NCI-H226 (cell line): ENCODE data around the gene CUX1.
"Not testable (repeated sequence)": the region's sequence is repeated elsewhere in the genome, so short reads cannot be mapped to it uniquely, and the experiment has no call there.

Experiments used
- DNase-seq: peaks from one replicate; pipeline ENCODE4 v3.0.0-alpha.2; 2015

Gene CUX1

DNA sequence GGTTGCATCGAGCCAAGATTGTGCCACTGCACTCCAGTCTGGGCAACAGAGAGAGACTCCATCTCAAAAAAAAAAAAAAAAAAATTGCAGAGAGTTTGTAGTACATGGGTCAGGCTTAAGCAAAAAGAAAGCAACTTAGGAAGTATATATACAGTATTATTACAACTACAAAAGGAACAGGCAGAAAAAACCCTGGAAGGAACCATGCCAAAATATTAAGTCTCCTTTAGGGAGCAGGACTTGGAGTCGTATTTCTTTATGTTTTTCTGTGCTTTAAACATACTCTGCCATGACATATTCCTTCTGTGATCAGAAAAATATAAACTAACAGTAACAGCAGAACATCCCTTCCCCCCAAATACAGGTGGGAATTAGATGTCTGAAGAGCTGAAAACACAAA, 144.4 kb downstream of the CUX1 start:
- DNase-seq: no peak

DNA sequence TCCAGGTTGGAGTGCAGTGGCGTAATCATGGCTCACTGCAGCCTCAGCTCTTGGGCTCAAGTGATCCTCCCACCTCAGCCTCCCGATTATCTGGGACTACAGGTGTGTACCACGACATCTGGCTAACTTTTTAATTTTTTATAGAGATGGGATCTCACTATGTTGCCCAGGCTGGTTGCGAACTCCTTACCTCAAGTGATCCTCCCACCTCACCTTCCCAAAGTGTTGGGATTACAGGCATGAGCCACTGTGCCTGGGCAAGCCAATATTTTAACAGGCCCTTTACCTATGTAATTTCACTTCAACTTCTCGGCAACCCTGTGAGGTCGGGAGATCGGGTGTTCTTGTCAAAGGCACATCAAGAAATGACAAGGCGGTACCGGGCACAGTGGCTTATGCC, 146.3 kb downstream of the CUX1 start:
- DNase-seq: no peak

DNA sequence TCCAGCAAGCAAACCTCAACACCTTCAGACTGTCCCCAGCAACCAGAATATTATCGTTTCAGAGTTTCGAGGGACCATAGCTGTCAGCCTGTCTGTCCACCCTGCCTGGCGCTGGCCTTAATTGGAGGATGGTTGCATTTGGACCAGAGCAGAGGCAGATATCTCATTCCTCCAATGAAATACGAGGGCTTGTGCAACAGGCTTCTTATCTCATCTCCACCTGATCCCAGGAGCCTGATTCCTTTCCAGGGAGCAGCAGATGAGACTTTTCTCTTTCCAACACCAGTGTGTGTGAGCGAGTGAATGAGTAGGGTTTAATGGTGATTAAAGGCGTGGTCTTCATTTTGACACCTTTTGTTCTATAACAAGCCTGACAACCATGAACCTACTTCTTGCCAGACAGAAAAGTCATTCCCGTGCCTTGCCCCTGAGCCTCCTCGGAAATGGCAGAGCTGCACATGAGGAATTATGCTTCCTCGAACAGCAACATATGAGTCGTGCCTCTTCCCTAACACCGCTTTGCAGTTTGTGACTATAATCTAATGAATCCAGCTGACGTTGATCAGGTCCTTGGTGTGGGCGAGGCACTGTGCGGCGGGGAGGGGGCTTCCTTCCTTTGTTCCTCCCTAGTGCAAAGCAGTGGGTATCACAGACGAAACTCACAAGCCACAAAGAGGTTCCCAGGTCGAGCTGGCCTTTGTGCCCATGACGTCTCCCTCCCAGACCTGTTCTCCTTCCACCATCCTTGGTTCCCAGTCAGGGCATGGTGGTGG, 147.4 kb downstream of the CUX1 start:
- no peak for DNase-seq

DNA sequence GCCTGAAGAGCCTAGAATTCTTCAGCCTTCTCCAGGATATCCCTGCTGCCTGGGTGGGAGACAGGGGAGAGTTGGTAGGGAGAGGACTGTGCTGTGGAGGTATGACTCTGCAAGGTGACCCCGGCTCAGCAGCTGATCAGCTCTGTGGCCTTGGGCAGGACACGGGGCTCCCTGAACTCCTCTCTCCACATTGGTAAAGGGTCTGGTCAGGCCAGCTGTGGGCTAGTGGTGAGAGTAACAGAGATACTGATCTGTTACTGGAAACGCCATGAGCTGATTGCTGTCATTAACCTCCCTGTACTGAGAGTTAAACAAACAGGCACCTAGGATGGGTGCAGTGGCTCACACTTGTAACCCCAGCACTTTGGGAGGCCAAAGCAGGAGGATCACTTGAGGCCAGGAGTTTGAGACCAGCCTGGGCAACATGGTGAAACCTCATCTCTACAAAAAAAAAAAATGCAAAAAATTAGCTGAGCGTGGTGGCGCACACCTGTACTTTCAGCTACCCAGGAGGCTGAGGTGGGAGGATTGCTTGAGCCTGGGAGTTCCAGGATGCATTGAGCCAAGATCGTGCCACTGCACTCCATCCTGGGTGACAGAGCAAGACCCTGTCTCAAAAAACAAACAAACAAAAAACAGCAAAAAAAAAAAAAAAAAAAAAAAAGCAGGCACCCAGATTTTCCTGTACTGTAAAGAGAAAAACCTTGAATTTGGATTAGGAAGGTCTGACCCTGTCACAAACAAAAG, 151.5 kb downstream of the CUX1 start:
- no peak for DNase-seq

DNA sequence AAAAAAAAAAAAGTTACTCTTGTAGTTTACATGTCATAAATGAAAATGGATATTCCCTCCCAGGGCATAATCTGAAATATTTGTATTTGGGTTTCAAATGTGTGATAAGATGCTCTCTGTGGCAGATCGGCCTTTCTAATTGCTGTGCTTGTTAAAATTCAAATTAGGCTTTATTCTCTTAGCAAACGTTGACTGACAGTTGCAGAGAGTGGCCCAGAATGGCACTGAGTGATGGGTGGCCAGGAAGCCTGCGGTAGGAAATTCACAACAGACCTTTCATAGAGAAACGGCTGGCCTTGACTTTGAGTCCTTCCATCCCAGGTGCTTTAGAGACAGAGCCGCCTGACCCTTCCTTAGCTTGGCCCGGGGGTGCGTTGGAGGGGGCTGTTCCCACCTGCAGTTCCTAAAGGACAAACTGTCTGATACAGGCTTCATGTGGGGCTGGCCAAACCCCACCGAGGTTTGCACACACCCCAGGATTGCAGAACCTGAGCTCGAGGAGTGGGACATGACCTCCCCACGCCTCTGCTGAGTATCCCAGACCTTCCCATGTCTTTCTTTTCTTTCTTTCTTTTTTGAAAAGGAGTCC, 152.7 kb downstream of the CUX1 start:
- DNase-seq: no peak

DNA sequence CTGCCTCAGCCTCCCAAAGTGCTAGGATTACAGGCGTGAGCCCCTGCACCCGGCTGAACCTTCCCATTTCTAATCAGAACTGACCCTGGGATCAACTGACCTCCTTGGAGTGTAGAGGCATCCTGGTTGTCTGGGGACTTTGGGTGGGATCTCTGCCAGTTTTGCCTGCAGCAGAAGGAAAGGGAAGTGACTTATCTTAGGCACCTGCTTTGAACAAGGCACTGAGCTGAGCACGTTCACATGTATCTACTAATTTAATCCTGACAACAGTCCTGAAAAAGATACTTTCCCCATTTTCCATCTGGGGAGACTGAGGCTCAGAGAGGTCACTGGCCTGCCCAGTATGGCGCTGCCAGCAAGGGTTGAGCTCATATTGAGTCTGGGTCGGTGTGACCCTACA, 153.4 kb downstream of the CUX1 start:
- no peak for DNase-seq

DNA sequence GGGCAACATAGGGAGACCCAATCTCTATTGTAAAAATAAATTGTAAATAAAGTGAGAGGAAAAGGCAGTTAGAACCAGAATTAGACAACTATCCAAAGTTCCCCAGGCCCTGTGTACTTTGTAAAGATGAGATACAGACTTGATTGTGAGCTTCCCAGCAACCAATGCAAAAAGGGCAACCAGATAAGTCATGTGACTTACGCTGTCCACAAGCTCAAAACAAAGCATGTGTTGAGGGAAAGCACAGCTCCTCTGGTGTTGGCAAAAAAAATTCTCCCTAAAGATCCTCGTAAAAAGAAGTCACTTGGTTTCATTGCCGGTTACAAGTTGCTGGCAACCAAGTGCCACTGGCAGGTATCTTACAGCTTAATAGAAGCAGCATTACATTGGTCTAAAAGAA, 154.0 kb downstream of the CUX1 start:
- no peak for DNase-seq

DNA sequence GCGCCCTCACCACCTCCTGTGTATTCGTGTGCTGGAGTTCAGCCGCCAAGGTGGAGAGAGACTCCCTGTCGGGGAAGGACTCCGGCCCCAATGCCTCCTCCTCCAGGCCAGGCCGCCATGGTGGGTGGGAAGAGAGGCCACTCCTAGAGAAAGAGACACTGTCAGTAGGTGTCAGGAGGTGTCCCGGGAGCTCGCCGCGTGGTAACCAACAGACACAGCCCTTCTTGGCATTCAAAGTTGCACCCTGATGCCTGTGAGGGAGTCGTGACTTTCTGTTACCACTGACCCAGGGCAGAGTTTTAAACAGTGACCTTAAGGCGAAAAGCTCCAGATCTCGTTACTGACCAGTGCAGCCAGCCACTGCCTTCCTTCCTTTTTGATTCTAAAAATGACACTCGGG, 155.2 kb downstream of the CUX1 start:
- no peak for DNase-seq

DNA sequence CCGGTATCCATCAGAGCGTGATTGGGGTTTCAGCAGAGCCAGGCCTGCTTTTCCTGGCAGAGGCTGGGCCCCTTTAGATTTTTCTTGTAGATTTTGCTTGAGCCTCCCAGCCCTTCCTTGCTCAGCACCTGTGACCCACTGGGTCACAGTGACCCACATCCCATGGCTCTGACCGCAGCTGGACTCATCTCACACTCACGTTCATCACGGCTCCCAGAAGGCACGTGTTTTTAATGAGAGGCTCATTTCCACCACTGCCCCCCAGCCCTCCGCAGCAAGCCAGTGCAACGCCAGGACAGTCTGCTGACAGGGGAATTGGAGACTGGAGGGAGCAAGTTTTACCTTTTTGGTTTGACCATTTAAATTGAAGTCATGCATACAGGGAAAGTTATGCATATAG, 155.7 kb downstream of the CUX1 start:
- no peak for DNase-seq

DNA sequence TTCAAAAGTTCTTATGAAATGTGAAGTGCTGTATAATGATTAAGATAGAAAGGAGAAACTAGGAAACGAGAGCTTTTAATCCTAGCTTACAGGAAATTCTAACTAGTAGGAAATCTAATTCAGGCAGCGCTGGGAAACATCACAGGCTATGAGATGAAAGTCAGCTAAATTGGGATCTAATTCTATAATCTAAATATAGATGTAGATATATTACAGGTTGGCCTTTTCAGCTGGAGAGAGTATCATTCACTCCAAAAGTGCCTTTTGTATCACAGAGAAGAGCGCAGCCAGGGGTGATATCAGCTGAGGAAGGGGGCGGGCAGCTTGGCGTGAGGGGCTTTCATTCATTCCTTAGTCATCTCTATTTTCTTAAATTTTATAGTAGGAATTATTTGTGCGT, 157.0 kb downstream of the CUX1 start:
- DNase-seq: no peak

DNA sequence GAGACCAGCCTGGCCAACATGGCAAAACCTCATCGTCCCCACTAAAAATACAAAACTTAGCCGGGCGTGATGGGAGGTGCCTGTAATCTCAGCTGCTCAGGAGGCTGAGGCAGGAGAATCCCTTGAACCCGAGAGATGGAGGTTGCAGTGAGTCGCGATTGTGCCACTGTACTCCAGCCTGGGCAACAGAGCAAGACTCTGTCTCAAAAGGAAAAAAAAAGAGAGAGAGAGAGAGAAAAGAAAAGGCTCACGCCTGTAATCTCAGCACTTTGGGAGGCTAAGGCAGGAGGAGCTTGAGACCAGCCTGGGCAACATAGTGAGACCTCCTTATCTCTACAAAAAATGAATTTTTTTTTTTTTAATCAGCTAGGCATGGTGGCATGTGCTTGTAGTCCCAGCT, 157.6 kb downstream of the CUX1 start:
- no peak for DNase-seq

DNA sequence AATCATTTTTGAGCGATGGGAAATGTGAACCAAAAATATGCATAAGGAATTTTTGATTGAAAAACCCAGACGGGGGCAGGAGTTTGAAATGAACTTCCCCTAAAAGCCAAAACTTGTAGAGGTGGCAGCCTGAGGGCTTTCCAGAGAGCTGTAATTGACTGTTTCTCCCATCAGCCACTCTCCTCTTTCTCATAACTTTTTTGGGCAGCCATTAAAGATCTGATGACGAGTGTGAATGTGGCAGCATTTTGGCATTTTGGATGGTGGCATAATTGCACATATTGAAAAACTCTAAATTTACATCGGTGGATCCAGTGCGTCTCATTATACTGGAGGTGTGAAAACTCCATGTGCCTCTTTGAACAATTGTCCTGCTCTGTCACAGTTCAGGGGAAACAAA, 159.0 kb downstream of the CUX1 start:
- DNase-seq: no peak

DNA sequence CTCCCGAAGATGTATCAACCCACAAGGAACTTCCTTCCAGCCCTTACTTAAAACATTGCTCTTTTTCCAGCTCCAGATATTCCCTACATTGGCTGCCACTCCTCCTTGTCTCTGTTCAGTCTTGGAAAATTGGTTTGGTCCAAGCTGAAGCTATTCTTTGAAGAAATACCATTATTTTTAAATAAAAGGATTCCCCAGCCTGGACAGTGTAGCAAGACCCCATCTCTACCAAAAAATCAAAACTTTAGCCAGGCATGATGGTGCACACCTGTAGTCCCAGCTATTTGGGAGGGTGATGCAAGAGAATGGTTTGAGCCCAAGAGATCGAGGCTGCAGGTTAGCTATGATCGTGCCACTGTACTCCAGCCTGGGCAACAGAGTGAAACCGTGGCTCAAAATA, 159.8 kb downstream of the CUX1 start:
- no peak for DNase-seq

DNA sequence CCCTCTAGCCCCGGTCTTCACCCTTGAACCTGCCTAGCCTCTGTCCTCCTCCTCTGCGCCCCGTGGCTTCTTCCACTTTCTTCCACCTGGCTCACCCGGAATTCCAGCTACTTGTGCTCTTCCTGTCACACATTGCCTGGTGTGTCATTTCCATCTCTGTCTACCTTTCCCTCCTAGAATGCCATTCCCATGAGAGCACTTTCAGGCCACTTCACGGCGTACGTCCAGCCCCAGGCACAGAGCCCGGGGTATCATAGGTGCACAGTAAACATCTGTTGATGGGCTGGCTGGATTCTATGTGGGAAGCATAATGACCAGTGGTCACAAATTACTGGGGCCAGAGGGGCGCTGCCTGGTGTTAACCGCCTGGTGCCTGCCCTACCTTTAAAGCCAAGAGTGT, 161.3 kb downstream of the CUX1 start:
- DNase-seq: no peak

DNA sequence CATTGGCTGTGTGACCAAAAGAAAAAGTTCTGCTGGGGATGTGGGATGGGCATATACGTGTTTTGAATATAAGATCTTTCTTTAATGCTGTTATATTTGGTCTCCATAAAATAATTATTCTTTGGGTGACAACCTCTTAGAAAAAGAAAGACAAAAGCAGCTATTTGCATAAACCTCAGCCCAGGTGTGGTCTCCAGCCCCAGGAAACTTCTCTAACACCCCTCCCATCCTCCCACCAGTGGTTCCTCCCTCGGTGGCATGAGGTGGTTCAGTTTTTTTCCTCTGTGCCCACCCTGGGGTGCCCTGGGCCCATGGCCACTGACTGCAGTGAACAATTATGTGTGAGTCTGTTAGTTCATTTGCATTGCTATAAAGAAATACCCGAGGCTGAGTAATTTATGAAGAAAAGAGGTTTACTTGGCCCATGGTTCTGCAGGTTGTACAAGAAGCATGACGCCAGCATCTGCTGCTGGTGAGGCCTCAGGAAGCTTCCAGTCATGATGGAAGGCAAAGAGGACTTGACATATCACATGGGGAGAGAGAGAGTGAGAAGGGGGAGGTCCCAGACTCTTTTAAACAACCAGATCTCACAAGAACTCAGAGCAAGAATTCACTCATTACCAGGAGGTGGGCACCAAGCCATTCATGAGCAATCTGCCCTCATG, 165.9 kb downstream of the CUX1 start:
- DNase-seq: no peak

DNA sequence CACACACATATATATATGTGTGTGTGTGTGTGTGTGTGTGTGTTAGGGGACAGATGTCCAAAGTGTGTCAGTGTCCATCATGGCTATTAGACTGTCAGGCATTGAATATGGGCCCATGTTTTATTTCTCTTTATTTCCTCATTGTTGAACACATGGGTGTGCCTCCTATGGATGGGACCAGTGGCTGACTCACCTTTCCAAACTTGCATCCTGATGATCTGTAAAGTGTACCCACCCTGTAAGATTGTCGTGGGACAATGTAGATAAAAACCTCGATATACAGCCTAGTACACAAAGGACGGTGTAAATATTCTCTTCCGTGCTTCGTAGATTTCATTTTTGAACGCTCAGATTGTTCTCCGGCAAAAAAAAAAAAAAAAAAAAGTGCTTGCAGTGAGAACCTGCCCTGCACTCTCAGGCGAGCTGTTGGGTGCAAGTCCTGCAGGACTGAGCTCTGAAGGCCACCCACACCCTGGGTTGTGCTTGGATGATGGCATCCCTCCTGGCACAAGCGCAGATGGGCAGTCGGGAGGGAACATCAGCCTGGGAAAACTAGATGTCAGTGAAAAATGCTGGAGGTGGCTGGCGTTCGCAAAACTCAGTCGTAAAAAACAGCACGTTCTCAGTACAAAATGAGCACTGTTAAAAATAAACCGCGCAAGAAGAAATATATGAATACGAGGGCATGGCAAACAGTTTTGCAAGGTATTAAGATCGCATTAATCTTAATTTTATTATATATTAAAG, 166.9 kb downstream of the CUX1 start:
- DNase-seq: no peak

DNA sequence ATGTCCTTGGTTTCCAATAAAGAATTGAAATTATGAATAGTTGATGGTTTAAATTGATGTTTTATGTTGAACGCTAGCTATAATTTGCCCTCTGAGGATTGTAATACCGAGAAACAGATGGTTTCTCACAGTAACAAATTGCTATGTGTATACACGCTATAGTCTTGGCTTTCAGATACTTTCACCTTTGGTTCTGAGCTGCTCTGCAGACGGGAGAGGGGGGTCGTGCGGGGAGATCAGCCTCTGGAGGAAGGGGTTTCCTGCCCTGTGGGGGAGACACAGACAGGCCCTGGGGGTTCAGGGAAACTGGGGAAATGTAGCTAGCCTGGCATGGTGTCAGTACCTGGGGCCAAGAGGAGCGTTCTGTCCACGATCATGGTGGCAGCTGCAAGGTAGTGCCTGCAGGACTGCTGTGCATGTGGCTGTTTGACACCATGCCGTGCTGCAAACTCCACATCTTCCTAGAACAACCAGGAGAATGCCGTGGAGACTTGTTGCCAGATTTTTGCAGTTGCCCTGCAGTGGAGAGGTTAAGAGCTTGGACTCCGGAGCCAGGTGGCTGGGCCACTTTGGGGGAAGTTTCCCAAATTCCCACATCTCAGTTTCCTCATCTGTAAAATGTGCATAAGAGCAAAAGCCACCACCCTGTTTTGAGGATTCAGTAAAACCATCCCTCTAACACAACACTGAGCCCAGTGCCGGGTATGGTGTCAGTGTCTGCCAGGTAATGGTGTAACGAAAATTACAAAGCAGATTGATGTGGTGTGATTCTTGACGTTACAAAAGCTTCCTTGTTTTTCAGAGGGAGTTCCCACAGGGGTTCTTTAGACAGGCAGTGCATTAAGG, 167.9 kb downstream of the CUX1 start:
- no peak for DNase-seq

DNA sequence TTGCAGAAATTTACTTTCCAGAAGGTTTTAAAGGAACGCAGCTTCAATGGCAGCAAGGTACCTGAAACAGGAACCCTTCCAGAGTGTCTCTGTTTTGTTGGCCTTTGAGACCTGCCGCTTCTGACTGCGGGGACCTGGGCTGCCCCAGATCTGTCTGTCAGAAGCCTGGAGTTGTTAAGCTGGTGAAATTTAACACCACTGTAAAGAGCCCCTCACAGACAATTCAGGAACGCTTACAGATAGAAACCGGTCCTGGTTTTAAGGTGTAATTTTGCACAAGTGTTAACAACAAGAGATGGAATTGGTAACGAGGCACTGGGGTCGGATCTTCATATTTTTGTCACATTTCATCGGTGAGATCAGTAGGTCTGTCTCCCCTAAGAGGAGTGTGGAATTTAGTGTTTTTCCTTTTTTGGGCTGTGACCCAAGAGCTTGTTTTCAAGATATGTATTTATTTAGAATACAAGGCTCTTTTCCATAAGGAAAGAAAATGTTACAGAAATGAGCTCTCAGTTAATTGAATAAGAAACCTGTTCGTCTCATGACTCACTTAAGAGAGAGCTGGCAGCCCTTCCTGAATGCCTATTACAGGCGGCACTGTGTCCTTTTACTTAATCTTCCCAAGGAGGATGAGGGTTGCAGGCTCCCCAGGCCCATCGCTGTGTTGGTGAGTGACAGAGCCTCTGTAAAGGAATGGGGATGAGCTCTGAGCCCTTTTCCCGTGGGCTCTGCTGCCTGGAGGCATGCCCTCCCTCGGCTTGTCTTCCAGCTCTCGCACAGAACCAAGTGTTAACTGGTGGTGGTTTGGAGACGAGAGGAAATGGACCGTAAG, 168.7 kb downstream of the CUX1 start:
- no peak for DNase-seq

DNA sequence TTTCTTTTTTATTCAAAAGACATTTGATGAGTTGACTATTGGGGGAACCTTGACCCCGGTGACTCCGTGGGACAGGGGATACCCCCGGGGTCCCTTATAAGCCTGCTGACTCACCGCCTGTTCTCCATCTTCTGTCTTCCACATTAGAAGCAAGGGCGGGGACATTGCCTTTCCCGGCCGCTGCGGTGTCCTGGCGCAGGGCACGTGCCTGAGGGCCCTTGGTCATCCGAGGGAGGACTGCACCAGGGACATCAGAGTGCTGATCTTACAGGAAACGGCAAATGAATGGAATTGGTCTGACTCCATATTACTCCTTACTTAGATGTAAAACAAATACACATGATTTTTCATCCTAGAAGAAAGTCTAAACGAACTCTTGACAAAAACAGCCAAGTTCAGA, 170.1 kb downstream of the CUX1 start:
- DNase-seq: no peak

DNA sequence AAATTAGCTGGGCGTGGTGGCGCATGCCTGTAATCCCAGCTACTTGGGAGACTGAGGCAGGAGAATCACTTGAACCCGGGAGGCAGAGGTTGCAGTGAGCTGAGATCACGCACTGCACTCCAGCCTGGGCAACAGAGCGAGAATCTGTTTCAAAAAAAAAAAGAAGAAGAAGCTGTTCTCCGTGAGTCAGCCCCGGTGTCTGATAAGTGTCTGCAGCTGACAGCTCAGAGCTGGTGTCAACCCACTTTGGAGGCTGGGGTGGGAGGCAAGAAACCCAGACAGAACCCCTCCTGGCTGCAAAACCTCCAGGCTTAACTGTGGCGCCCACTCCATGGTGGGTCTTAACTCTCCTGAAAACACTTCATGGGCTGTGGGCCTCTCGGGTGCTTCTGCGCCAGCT, 170.6 kb downstream of the CUX1 start:
- not testable (repeated sequence) for DNase-seq

DNA sequence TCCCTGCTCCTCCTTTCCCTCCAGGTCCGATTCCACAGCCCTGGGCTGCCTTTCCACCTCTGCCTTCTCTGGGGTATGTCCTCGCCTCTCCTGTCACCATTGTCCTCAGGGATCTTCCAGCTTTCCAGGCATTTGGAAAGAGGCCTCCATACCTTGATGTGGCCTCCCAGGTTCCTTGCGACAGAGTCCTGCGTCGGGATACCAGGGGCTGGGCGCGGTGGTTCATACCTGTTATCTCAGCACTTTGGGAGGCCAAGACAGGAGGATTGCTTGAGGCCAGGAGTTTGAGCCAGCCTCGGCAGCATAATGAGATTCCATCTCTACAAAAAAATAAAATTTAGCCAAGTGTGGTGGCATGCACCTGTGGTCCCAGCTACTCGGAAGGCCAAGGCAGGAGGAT, 171.1 kb downstream of the CUX1 start:
- DNase-seq: no peak
